Measurements from ENCODE around the gene TM4SF18.

The TM4SF18 gene

DNA sequence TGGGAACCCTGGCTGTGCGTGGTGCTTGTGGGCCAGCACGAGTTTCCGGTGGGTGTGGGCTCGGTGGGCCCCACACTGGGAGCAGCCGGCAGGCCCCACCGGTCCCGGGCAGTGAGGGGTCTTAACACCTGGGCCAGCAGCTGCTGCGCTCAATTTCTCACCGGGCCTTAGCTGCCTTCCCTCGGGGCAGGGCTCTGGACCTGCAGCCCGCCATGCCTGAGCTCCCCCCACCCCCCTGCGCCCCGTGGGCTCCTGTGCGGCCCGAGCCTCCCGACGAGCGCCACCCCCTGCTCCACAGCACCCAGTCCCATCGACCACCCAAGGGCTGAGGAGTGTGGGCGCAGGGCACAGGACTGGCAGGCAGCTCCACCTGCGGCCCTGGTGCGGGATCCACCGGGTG, 49.4 kb downstream of the TM4SF18 start:
- DNase-seq (ENCODE audit: low read depth in 2 of 2): no peak

DNA sequence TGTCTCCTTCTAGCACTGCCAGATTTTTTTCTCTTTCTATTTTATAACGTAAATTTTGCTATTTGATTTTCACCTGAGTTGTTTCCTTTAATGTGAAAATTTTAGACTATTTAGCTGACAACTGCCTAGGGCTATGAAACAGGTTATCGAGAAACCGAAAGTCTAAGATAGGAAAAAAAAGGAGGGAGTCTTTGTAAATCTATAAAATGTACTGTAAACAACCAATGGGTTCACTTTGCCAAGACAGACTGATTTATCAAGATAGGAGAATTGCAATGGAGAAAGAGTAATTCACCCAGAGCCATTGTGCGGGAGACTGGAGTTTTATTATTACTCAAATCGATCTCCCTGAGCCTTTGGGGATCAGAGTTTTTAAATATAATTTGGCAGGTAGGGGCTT, 50.0 kb downstream of the TM4SF18 start:
- DNase-seq (ENCODE audit: low read depth in 2 of 2): no peak

DNA sequence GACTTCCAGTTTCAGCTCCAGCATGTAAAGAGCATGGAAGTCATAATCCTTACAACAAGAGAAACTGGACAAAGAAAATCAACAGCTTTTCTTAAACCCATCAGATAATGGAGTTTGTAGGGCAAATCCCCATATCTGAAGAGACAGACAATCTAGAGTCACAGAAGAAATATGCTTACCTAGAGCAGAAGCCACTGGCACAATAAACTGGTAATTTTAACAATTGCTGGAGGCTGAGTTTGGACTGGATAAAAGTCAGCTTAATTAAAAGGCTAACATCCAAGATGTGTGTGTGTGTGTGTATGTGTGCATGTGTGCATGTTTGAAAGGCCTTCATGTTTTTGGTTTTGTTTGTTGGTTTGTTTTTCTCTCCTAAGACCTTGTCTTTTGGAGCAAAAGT, 50.6 kb downstream of the TM4SF18 start:
- DNase-seq (ENCODE audit: low read depth in 2 of 2): no peak

DNA sequence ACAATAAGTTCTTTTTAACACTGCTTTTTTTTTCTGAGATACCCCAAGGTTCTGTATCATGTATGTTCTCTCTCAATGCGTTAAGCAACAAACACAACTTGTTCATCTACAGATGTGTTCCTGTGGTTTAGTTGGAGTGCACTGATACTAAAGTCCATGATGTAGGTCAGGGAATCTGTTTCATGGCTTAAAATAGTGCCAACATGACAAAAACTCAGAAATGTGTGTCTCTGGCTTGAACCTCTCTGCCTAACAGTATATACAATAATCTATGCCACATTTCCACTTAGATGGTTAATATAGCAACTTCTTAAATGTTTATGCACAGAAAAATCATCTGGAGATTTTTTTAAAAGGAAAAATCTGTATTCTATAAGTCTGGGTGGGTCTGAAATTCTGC, 51.1 kb downstream of the TM4SF18 start:
- DNase-seq (ENCODE audit: low read depth in 2 of 2): no peak

DNA sequence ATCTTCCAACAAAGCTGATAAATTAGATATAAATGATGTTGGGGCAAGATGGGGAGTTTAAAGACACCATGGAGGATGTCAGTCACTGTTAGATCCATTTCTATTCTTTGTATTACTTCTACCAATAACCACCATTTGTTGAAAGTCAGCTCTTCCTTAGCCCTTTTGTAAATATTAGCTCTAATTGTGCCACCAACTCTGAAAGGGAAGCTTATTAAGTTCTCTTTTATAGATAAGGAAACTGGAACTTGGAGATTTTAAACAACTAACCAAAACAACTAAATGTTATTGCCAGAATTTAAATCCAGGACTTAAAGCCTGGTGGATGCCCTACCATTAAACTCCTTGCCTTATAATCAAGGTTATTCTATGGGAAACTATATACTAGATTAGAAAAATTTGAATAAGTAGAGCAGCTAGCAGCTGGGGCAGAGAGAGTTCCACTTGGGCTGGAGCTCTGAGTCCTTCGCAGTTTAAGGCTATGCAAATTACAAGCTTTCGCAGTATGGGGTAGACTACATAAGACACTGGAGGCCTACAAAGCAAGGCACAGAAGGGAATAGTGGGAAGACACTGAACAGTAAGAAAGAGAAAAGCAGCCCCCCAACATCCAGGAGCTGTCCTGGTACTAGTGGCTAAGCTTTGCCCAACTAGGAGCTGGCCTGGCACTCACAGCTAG, 52.6 kb downstream of the TM4SF18 start:
- no peak for DNase-seq (ENCODE audit: low read depth in 2 of 2)

DNA sequence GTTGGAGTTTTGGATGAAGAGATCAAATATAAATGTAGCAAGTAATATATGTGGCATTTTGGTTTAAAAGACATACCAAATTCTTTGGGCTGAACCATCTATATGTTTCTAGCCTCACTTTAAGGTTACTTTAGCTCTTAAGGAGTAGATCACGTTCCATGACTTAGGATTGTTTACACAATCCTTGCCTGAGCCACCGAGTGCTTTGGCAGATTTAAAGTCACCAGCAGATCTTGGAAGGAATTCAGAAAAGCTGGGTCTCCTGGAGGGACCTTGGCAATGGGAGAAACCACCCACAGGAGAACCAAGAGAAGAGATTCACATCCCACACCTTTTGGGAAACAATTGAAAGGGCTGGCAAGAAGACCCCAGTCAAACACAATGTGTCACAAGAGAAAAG, 54.5 kb downstream of the TM4SF18 start:
- DNase-seq (ENCODE audit: low read depth in 2 of 2): no peak

DNA sequence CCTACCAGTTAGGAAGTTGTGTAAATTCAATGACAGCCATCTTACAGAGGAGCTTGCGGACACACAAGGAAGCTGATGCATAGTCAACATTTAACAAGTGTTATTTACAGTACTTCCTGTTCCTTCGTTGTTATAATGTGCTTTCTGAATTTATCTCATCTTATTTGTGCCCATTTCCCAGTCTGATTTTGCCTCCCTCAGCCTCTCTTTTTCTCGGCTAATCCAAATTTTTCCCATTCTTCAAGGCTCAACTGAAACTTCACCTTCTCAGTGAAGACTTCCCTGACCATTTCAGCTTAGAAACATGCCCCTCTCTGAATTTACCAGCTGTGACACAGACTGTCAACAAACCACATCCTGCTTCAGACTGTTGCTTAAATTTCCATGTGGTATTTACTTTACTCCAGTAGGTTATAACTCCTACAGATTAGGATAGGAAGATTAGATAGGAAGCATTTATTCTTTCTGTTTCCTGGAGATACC, 56.1 kb downstream of the TM4SF18 start:
- no peak for DNase-seq (ENCODE audit: low read depth in 2 of 2)

DNA sequence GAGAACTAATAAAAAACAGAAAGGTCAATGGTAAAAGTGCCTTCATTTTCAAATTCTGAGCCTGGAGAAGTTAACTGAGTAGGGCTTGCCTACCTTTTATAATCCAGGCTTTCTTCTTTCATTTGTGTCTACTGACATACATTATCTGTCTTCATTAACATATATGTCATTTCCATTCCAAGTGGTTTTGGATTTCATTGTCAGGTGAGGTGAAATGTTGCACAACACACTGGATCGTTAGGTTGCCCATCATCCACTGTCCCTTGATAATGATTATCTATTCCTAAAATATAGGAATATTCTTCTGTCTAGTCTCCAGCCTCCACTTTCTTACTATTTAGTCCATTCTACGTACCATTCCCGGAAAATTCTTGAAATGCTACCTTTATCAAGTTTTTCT, 56.8 kb downstream of the TM4SF18 start:
- DNase-seq (ENCODE audit: low read depth in 2 of 2): no peak

DNA sequence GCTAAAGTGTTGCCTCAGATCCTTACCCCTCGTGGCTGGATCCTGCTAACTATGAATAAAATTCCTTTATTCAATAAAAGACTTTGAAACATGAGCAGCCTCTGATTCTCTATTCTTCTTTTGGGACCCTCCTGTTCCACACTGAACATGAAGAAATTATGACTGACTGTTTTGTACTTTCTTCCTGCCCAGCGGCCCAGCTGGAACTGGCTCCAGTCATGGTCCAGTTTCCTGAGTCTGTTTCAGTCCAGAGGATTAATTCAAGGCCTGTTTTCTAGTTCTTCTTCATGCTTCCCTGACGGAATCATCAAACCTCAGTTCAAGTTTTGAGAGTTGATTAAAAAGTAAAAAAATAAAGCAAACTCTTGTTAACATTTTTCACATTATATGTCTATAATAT, 59.2 kb downstream of the TM4SF18 start:
- no peak for DNase-seq (ENCODE audit: low read depth in 2 of 2)

DNA sequence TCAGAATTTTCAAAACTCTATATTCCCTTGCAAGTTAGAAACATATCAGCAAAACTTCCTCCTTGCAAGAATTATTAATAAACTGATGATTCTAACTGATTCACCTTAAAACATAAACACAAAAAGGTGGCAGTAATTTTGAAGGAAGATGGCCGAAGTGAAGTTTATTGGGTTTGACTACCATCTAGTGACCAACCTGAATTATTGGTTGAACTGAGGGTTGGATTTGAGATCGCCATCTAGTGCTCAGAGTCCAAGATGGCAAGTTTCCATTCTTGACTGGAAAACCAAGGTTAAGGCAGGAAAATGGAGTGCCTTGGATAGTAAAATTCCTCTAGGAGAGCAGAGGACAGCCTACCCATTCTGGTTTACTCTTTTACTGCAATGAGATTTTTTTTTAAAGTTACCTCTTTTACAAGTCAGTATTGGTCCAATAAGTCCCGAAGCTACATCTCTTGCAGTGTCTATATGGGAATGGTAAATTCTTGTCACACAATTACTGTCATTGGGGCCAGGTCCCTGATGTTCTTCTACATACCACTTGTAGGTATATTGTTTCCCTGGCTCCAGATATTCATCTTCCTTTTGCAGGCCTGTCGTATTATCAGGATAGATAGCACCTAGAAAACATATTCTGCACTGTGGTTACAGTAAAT, 60.2 kb downstream of the TM4SF18 start:
- DNase-seq (ENCODE audit: low read depth in 2 of 2): no peak

DNA sequence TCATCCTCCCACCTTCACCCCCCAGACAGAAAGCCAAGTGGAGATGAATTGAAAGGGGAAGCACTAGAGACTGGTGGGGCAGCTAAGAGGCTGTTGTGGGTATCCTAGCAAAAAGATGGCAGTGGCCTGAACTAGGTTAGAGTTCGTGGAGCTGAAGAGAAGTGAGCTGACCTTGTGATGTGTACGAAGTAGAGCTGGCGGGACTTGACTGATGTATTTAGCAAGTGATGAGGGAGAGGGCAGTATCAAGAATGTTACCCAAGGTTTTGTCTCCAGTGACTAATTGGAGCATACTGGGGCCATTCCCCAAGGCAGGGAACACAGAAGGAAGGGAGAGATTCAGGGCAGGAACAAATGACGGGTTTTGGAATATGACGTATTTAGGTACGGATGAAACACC, 61.8 kb downstream of the TM4SF18 start:
- DNase-seq (ENCODE audit: low read depth in 2 of 2): no peak

DNA sequence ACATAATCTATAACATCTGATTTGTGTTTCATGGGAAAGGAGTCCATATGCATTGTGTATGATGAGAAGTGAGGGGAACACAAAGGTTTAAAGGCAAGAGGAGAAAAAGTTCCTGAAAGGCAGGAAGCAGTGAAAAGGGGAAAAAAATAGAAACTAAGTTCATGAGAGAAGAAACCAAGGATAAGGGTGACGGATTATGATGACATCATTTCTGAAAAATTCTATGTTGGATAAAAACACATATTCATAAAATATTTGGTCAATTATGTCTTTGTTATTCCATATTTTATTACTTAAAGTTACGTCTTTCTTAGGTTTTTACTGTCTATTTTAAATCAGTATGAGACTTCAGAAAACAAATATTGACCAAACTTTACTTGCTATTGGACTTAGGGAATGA, 63.3 kb downstream of the TM4SF18 start:
- no peak for DNase-seq (ENCODE audit: low read depth in 2 of 2)

DNA sequence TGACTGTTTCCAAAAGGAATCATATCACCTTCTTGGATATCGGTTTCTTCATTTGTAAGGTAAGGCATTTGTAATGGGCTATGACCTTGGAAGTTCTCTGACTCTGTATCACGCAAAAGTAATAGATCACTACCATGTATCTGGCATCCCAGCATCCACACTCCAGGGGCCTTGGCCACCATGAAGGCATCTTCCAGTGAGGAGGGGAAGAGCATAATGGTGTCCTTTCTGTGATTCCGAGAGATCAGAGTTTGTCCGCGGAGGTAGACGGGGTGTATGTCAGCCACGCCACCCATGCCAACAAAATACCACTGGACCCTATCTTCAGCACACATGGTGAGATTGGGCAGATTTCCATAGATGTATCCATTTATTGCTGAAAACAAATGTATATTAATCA, 63.7 kb downstream of the TM4SF18 start:
- no peak for DNase-seq (ENCODE audit: low read depth in 2 of 2)

Measured in stimulated activated CD4-positive, alpha-beta T cell treated with anti-CD3 and anti-CD28 coated beads, Interleukin-4, amount 100 ng/mL, for 48 hours (primary cell).